ENCODE data around the gene UBE2H.

Gene UBE2H

GRCh38 chr7:129914536-129915272 is 38.1 kb downstream of the UBE2H start:
- no peak for DNase-seq (ENCODE audit: extremely low spot score)

GRCh38 chr7:129913428-129913827 is 39.3 kb downstream of the UBE2H start:
- CTCF ChIA-PET: interaction anchor here (1.0 kb wide), 1 partner anchor 18 kb away, joined by 3 read pairs; no protein-coding TSS in a partner anchor
- no peak for DNase-seq (ENCODE audit: extremely low spot score)
- no peak for TF ChIP-seq CTCF (IDR thresholded peaks at IDR 0.05; ENCODE audit: control extremely low read depth, extremely low read depth, low read depth, missing control alignments)
- POLR2A ChIA-PET: no interaction called here

More at GRCh38 chr7:129914536-129915272, 38.1 kb downstream of the UBE2H start:
- CTCF ChIA-PET: interaction anchor here (0.6 to 1.2 kb wide), 2 partner anchors 9 to 11 kb away, joined by 3 to 4 read pairs; no protein-coding TSS in a partner anchor
- POLR2A ChIA-PET: interaction anchor here (0.6 kb wide), 1 partner anchor 284 kb away, joined by 4 read pairs; no protein-coding TSS in a partner anchor
- no peak for TF ChIP-seq CTCF (IDR thresholded peaks at IDR 0.05; ENCODE audit: control extremely low read depth, extremely low read depth, low read depth, missing control alignments)

- no peak for TF ChIP-seq CTCF (IDR thresholded peaks at IDR 0.05; ENCODE audit: control extremely low read depth, extremely low read depth, low read depth, missing control alignments)
- CTCF ChIA-PET: no interaction called here
- DNase-seq (ENCODE audit: extremely low spot score): no peak
- POLR2A ChIA-PET: no interaction called here
These were observed 41.0 kb downstream of the UBE2H start for GRCh38 chr7:129911790-129912189.

- TF ChIP-seq CTCF (IDR thresholded peaks at IDR 0.05; ENCODE audit: control extremely low read depth, extremely low read depth, low read depth, missing control alignments): no peak
- DNase-seq (ENCODE audit: extremely low spot score): no peak
- ChIA-PET CTCF (no interaction called here), POLR2A (no interaction called here)
These were observed 43.1 kb downstream of the UBE2H start for GRCh38 chr7:129909669-129910068.

- CTCF ChIA-PET: interaction anchor here (1.1 to 1.3 kb wide), 2 partner anchors 10 to 11 kb away, joined by 4 read pairs; no protein-coding TSS in a partner anchor
- POLR2A ChIA-PET: no interaction called here
- no peak for DNase-seq (ENCODE audit: extremely low spot score)
- no peak for TF ChIP-seq CTCF (IDR thresholded peaks at IDR 0.05; ENCODE audit: control extremely low read depth, extremely low read depth, low read depth, missing control alignments)
These were observed 44.6 kb downstream of the UBE2H start for GRCh38 chr7:129908181-129908580.

GRCh38 chr7:129907122-129907736 is 45.5 kb downstream of the UBE2H start:
- CTCF ChIA-PET: interaction anchor here (1.3 to 1.5 kb wide), 2 partner anchors 11 to 18 kb away, joined by 3 to 4 read pairs; no protein-coding TSS in a partner anchor
- no peak for DNase-seq (ENCODE audit: extremely low spot score)
- no peak for TF ChIP-seq CTCF (IDR thresholded peaks at IDR 0.05; ENCODE audit: control extremely low read depth, extremely low read depth, low read depth, missing control alignments)
- POLR2A ChIA-PET: no interaction called here

All from GM10248 (cell line).